Stomach (tissue), 4 donors: ENCODE results near the gene GHDC.
"Not testable (repeated sequence)": the region's sequence is repeated elsewhere in the genome, so short reads cannot be mapped to it uniquely, and the experiment has no call there.

Experiments
- CTCF ChIP-seq, 7 experiments: fragments of 450-650 bp in 4 of 7; fragments of 200-600 bp in 3 of 7; sonication (generic) in 3 of 7; IDR thresholded peaks; one replicate each; pipeline ENCODE4 v1.5.1; 2016 to 2019; ENCODE audit warnings: antibody characterized with exemption in 7 of 7, control low read depth in 2 of 7, mild to moderate bottlenecking in 1 of 7
- POLR2A ChIP-seq, 4 donors: fragments of 450-650 bp; IDR thresholded peaks; one replicate each; pipeline ENCODE4 v1.6.1; 2016; ENCODE audit warnings: antibody characterized with exemption in 4 of 4, control low read depth in 2 of 4, mild to moderate bottlenecking in 1 of 4, moderate library complexity in 1 of 4

- not testable (repeated sequence) for TF ChIP-seq POLR2A, CTCF (IDR thresholded peaks at IDR 0.05)
Measured at GRCh38 chr17:42240863-42241262, 46.6 kb upstream of the GHDC start.
